ENCODE data around the gene VWA3A. TPM values are rescaled to one million over a fixed set of nuclear protein-coding genes. Genes with fewer than 3 reads are reported as not detected.
"Not testable (repeated sequence)": the region's sequence is repeated elsewhere in the genome, so short reads cannot be mapped to it uniquely, and the experiment has no call there.

Gene VWA3A
- total RNA-seq, 2 donors from 2014 or later: not detected

GRCh38 chr16:22164482-22164881, 72.1 kb downstream of the VWA3A start:
- intact Hi-C loops (cut with DNase I): no loop called here

GRCh38 chr16:22165508-22166285, 73.4 kb downstream of the VWA3A start:
- DNase-seq (ENCODE audit: low spot score): no peak
- intact Hi-C loops (cut with DNase I): no loop called here

More at GRCh38 chr16:22164482-22164881, 72.1 kb downstream of the VWA3A start:
- DNase-seq (ENCODE audit: low spot score): no peak

GRCh38 chr16:22171953-22172352, 79.6 kb downstream of the VWA3A start:
- no peak for DNase-seq (ENCODE audit: low spot score)
- intact Hi-C loops (cut with DNase I): no loop called here

- intact Hi-C loops (cut with DNase I): not testable (repeated sequence)
These were observed 80.3 kb downstream of the VWA3A start for GRCh38 chr16:22172642-22173041.

GRCh38 chr16:22174642-22175041, 82.3 kb downstream of the VWA3A start:
- no peak for DNase-seq (ENCODE audit: low spot score)
- intact Hi-C loops (cut with DNase I): no loop called here

More at GRCh38 chr16:22172642-22173041, 80.3 kb downstream of the VWA3A start:
- DNase-seq (ENCODE audit: low spot score): not testable (repeated sequence)

GRCh38 chr16:22177968-22178930, 85.9 kb downstream of the VWA3A start:
- DNase-seq (ENCODE audit: low spot score): no peak
- intact Hi-C loops (cut with DNase I): no loop called here

GRCh38 chr16:22181426-22181825, 89.1 kb downstream of the VWA3A start:
- intact Hi-C loops (cut with DNase I): loop anchor here (5.0 to 10.0 kb wide), 2 partner anchors 177 to 234 kb away; partner anchors contain the start of genes MOSMO (in 1 of the 2) and PDZD9 (in 1 of the 2)
- DNase-seq (ENCODE audit: low spot score): no peak

- DNase-seq (ENCODE audit: low spot score): no peak
- intact Hi-C loops (cut with DNase I): loop anchor here (5.0 to 10.0 kb wide), 2 partner anchors 177 to 235 kb away; partner anchors contain the start of genes MOSMO (in 1 of the 2) and PDZD9 (in 1 of the 2)
These were observed 89.5 kb downstream of the VWA3A start for GRCh38 chr16:22181843-22182242.

GRCh38 chr16:22183335-22183734, 91.0 kb downstream of the VWA3A start:
- intact Hi-C loops (cut with DNase I): loop anchor here (5.0 to 10.0 kb wide), 2 partner anchors 179 to 236 kb away; partner anchors contain the start of genes MOSMO (in 1 of the 2) and PDZD9 (in 1 of the 2)
- no peak for DNase-seq (ENCODE audit: low spot score)

GRCh38 chr16:22183901-22184614, 91.7 kb downstream of the VWA3A start:
- intact Hi-C loops (cut with DNase I): loop anchor here (5.0 to 10.0 kb wide), 2 partner anchors 179 to 237 kb away; partner anchors contain the start of genes MOSMO (in 1 of the 2) and PDZD9 (in 1 of the 2)
- DNase-seq (ENCODE audit: low spot score): no peak

- intact Hi-C loops (cut with DNase I): loop anchor here (5.0 to 10.0 kb wide), 2 partner anchors 180 to 237 kb away; partner anchors contain the start of genes MOSMO (in 1 of the 2) and PDZD9 (in 1 of the 2)
- DNase-seq (ENCODE audit: low spot score): no peak
These were observed 92.3 kb downstream of the VWA3A start for GRCh38 chr16:22184615-22184968.

GRCh38 chr16:22186517-22186916, 94.2 kb downstream of the VWA3A start:
- intact Hi-C loops (cut with DNase I): loop anchor here (5.0 to 10.0 kb wide), 2 partner anchors 182 to 184 kb away; partner anchors contain the start of genes PDZD9 (in 2 of the 2) and MOSMO (in 1 of the 2)
- no peak for DNase-seq (ENCODE audit: low spot score)

GRCh38 chr16:22188267-22188594, 95.9 kb downstream of the VWA3A start:
- DNase-seq (ENCODE audit: low spot score): no peak
- intact Hi-C loops (cut with DNase I): loop anchor here (5.0 to 10.0 kb wide), 2 partner anchors 183 to 186 kb away; partner anchors contain the start of genes PDZD9 (in 2 of the 2) and MOSMO (in 1 of the 2)

GRCh38 chr16:22188595-22189442, 96.5 kb downstream of the VWA3A start:
- intact Hi-C loops (cut with DNase I): loop anchor here (5.0 to 10.0 kb wide), 2 partner anchors 184 to 187 kb away; partner anchors contain the start of genes PDZD9 (in 2 of the 2) and MOSMO (in 1 of the 2)
- DNase-seq (ENCODE audit: low spot score): peak; percentile 82

GRCh38 chr16:22189473-22190080, 97.2 kb downstream of the VWA3A start:
- DNase-seq (ENCODE audit: low spot score): peak; percentile 86

GRCh38 chr16:22190081-22190775, 97.9 kb downstream of the VWA3A start:
- intact Hi-C loops (cut with DNase I): no loop called here
- DNase-seq (ENCODE audit: low spot score): peak; percentile 93

More at GRCh38 chr16:22189473-22190080, 97.2 kb downstream of the VWA3A start:
- intact Hi-C loops (cut with DNase I): loop anchor here (5.0 to 10.0 kb wide), 2 partner anchors 185 to 187 kb away; partner anchors contain the start of genes PDZD9 (in 2 of the 2) and MOSMO (in 1 of the 2)

All from posterior vena cava (tissue), 2 donors.